ENCODE measurements around the gene BAIAP2. TPM values are rescaled to one million over a fixed set of nuclear protein-coding genes. Genes with fewer than 3 reads are reported as not detected.
A peak's percentile ranks its signal among the peaks of the same experiment; 100 is the strongest.

Gene BAIAP2
- polyA plus RNA-seq, 2 of the 4 experiments (the other 2 are of a cell fraction), result 7.1 to 27.5 TPM

DNA sequence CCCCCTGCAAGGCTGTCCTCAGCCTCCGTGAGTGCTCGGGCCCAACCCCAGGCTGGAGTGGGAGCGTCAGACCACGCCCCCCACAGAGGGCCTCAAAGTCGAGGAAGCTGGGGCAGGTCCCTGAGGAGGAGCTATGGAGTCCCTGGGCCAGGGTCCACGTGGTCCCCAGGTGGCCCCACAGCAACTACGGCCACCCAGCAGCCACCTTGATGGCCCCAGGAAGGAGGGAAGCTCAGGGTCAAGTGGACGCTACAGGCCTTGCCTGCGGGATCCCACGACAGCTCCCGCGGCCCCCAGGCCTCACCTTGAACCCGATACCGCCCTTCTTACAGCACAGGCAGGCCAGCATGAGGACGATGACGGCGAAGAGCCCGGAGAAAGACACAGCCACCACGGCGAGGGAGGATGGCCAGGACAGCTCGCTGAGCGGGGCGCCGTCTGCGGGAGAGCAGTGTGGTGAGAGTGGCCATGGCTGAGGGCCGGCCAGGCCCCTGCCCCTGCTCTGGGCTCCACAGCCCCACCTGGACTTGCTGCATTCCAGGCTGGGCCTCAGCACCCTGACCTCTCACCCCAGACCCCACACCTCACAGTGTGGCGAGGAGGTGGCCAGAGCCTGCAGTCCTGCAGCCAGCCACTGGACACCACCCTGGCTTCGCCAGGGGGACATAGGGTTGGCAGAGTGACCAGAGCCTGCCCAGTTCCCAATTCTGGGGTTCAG lies 99.3 kb downstream of the BAIAP2 start:
- no peak for DNase-seq (ENCODE audit: low read depth in 1 of 2, low spot score in 1 of 2)
- Histone ChIP-seq H3K9me3 (no peaks in the 10 kb centered on the region), H3K4me2 (no peak overlapping the region), H3K4me3 (no peak overlapping the region), H3K27ac (no peak overlapping the region), H3K4me1 (no peaks in the 10 kb centered on the region)
- no peak for FAIRE-seq
- no peak; a peak in 1 of 6 replicates for ATAC-seq
- TF ChIP-seq GATA3 (IDR thresholded peaks at IDR 0.05; ENCODE audit: borderline replicate concordance) (no peak), TFCP2L1 (CRISPR knock-in tag; IDR thresholded peaks at IDR 0.05) (no peak), KDM1A (IDR thresholded peaks at IDR 0.05; ENCODE audit: low read depth) (no peak), JUNB (IDR thresholded peaks at IDR 0.05) (no peak), FOSL2 (IDR thresholded peaks at IDR 0.05) (no peak), FOSL2 (CRISPR knock-in tag; IDR thresholded peaks at IDR 0.05) (no peak), HDAC2 (IDR thresholded peaks at IDR 0.05) (no peak), ZSCAN20 (CRISPR knock-in tag; IDR thresholded peaks at IDR 0.05) (no peak), HOXB5 (CRISPR knock-in tag; IDR thresholded peaks at IDR 0.05) (no peak), RAD21 (conservative IDR thresholded peaks at IDR 0.05 in 1 of 2, IDR thresholded peaks at IDR 0.05 in 1 of 2) (no peak), POLR2A (IDR thresholded peaks at IDR 0.05; ENCODE audit: low read length) (no peak), RFX5 (IDR thresholded peaks at IDR 0.05) (no peak)
- TF ChIP-seq, protein P1, sequence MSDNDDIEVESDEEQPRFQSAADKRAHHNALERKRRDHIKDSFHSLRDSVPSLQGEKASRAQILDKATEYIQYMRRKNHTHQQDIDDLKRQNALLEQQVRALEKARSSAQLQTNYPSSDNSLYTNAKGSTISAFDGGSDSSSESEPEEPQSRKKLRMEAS (IDR thresholded peaks at IDR 0.05), result no peak
- TF ChIP-seq, protein P2, sequence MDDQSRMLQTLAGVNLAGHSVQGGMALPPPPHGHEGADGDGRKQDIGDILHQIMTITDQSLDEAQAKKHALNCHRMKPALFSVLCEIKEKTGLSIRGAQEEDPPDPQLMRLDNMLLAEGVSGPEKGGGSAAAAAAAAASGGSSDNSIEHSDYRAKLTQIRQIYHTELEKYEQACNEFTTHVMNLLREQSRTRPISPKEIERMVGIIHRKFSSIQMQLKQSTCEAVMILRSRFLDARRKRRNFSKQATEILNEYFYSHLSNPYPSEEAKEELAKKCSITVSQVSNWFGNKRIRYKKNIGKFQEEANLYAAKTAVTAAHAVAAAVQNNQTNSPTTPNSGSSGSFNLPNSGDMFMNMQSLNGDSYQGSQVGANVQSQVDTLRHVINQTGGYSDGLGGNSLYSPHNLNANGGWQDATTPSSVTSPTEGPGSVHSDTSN (IDR thresholded peaks at IDR 0.05), result no peak
- TF ChIP-seq, protein P3, sequence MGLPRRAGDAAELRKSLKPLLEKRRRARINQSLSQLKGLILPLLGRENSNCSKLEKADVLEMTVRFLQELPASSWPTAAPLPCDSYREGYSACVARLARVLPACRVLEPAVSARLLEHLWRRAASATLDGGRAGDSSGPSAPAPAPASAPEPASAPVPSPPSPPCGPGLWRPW (IDR thresholded peaks at IDR 0.05), result no peak
- CTCF ChIA-PET, result interaction anchor here (0.6 to 5.5 kb wide), 10 partner anchors 9 to 208 kb away, joined by 3 to 51 read pairs (median 5); no protein-coding TSS in a partner anchor
- WGBS (ENCODE audit: missing lambda C conversion rate), result 77% methylated on average over 26 of the region's 28 CpGs
- POLR2A ChIA-PET, result no interaction called here

DNA sequence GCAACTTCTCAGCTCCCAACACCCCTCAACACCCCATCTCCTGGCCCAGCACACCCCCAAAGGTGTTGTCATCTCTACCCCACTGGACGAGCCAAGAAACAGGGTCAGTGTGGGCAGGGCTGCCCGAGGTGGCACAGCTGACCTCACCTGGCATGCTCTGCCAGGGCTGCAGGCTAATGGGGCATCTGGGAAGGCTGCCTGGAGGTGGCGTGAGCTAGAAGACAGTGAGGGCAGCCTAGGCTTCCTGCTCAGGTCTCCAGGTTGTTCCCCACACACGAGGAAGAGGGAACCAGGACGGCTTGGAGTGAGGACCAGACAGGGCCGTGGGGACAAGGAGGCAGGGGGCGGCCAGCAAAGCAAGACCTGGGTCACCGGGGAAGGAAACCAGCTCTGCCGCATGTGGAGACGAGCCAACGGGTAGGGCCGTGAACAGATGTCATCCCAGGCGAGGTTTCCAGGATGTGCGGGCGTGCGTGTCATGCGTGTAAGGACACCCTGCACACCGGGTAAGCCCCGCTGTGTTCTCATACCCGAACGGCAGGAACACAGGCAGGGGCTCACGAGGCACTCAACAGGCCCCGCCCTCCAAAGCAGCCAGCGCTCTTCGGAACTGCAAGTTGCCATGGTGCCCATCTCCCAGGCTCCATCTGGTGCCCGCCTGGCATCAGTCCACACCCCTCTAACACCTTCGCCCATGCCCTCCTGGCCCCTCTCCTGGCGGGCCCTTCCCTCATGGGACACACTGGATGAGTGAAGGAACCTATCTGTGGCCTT lies 100.7 kb downstream of the BAIAP2 start:
- no peak; a peak in 1 of 6 replicates for ATAC-seq
- H3K4me3 ChIP-seq, result no peak overlapping the region
- no peaks in the 10 kb centered on the region for H3K4me1 ChIP-seq

DNA sequence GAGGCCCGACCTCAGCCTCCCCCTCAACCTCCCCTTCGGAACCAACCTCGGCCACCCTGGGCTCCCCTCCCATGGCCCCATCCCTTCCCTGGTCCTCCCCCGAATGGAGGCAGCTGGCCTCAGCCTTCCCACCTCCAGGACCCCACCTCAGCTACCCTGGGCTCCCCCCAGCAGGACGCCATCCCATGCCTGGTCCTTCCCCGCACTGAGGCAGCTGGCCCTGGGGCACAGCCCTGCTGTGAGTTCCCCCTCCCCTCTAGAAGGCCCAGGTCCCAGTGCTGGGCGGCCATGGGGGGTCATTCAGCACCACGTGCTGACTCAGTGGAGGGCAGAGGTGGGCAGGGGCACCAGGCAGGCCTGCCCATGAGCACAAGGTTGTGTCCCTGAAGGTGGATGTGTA lies 101.4 kb downstream of the BAIAP2 start:
- ATAC-seq (no peak), FAIRE-seq (no peak), DNase-seq (ENCODE audit: low read depth in 1 of 2, low spot score in 1 of 2) (no peak)
- Histone ChIP-seq H3K27ac (no peak overlapping the region), H3K4me2 (no peak overlapping the region), H3K9me3 (no peaks in the 10 kb centered on the region), H3K4me1 (no peaks in the 10 kb centered on the region), H3K4me3 (no peak overlapping the region)
- WGBS (ENCODE audit: missing lambda C conversion rate), result 51% methylated on average over 4 of the region's 8 CpGs
- ChIA-PET CTCF (interaction anchor here (0.9 to 2.5 kb wide), 4 partner anchors 18 to 64 kb away, joined by 3 to 7 read pairs (median 5); no protein-coding TSS in a partner anchor), POLR2A (no interaction called here)
- TF ChIP-seq JUN (IDR thresholded peaks at IDR 0.05) (no peak), CEBPB (IDR thresholded peaks at IDR 0.05) (no peak), POLR2AphosphoS2 (conservative IDR thresholded peaks at IDR 0.05; ENCODE audit: low read length) (no peak), BHLHE40 (IDR thresholded peaks at IDR 0.05; ENCODE audit: low read depth, low read length) (no peak), FOSB (CRISPR knock-in tag; IDR thresholded peaks at IDR 0.05) (no peak), HOXB13 (CRISPR knock-in tag; IDR thresholded peaks at IDR 0.05; ENCODE audit: low read depth) (no peak), MYC (IDR thresholded peaks at IDR 0.05; ENCODE audit: borderline replicate concordance, low read length) (no peak), HOXB5 (CRISPR knock-in tag; IDR thresholded peaks at IDR 0.05) (no peak), EHMT2 (IDR thresholded peaks at IDR 0.05; ENCODE audit: low read depth) (no peak), HOXA7 (CRISPR knock-in tag; IDR thresholded peaks at IDR 0.05) (no peak)
- TF ChIP-seq, protein P4, sequence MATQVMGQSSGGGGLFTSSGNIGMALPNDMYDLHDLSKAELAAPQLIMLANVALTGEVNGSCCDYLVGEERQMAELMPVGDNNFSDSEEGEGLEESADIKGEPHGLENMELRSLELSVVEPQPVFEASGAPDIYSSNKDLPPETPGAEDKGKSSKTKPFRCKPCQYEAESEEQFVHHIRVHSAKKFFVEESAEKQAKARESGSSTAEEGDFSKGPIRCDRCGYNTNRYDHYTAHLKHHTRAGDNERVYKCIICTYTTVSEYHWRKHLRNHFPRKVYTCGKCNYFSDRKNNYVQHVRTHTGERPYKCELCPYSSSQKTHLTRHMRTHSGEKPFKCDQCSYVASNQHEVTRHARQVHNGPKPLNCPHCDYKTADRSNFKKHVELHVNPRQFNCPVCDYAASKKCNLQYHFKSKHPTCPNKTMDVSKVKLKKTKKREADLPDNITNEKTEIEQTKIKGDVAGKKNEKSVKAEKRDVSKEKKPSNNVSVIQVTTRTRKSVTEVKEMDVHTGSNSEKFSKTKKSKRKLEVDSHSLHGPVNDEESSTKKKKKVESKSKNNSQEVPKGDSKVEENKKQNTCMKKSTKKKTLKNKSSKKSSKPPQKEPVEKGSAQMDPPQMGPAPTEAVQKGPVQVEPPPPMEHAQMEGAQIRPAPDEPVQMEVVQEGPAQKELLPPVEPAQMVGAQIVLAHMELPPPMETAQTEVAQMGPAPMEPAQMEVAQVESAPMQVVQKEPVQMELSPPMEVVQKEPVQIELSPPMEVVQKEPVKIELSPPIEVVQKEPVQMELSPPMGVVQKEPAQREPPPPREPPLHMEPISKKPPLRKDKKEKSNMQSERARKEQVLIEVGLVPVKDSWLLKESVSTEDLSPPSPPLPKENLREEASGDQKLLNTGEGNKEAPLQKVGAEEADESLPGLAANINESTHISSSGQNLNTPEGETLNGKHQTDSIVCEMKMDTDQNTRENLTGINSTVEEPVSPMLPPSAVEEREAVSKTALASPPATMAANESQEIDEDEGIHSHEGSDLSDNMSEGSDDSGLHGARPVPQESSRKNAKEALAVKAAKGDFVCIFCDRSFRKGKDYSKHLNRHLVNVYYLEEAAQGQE (IDR thresholded peaks at IDR 0.05), result no peak

More for the DNA sequence above, 100.7 kb downstream of the BAIAP2 start:
- Histone ChIP-seq H3K9me3 (no peaks in the 10 kb centered on the region), H3K27ac (no peak overlapping the region), H3K4me2 (no peak overlapping the region)
- WGBS (ENCODE audit: missing lambda C conversion rate), result 73% methylated on average over 27 of the region's 28 CpGs
- DNase-seq (ENCODE audit: low read depth in 1 of 2, low spot score in 1 of 2), result no peak
- CTCF ChIA-PET, result interaction anchor here (0.8 to 5.5 kb wide), 9 partner anchors 7 to 259 kb away, joined by 3 to 51 read pairs (median 5); partner anchors contain the start of gene BAHCC1
- TF ChIP-seq ZFP36 (IDR thresholded peaks at IDR 0.05; ENCODE audit: borderline replicate concordance, partially characterized antibody) (peak; percentile 94), POLR2A (IDR thresholded peaks at IDR 0.05; ENCODE audit: low read length) (no peak), NR3C1 (IDR thresholded peaks at IDR 0.05) (no peak)
- no peak for FAIRE-seq
- POLR2A ChIA-PET, result no interaction called here

All from A549 (cell line).